Hepatocyte (in vitro differentiated cells): ENCODE data around the gene AKAP13.

ENCODE experiments used
- EZH2 ChIP-seq: fragments of 200-600 bp; sonication (generic); IDR thresholded peaks from 2 replicates; pipeline ENCODE4 v1.6.1; 2016; ENCODE audit warnings: antibody characterized with exemption, mild to moderate bottlenecking, borderline replicate concordance
- TF ChIP-seq, protein P1 (sequence below): fragments of 200-600 bp; sonication (generic); IDR thresholded peaks from 2 replicates; pipeline ENCODE4 v1.5.1; 2016; ENCODE audit warnings: antibody characterized with exemption, mild to moderate bottlenecking; ENCODE audit not compliant: poor library complexity

DNA sequence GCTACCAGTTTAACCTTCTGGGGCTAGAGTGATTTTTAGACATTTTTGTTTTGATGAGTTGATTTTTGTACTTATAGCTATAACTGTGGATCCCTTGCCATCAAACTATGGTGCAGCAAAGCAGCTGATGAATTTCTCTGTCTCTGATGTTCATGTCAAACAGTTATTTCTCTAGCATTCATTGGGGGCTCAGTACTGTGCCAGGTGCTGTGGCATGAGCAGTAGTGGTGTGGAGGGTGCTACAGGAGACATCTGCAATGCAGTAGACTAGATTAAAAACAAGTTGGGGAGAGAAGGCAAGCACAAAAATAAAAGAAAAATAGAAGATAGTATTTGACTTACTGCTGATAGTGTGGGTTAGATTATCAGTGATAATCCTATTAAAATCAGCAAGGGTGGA is 95.3 kb downstream of the AKAP13 start:
- TF ChIP-seq, protein P1, sequence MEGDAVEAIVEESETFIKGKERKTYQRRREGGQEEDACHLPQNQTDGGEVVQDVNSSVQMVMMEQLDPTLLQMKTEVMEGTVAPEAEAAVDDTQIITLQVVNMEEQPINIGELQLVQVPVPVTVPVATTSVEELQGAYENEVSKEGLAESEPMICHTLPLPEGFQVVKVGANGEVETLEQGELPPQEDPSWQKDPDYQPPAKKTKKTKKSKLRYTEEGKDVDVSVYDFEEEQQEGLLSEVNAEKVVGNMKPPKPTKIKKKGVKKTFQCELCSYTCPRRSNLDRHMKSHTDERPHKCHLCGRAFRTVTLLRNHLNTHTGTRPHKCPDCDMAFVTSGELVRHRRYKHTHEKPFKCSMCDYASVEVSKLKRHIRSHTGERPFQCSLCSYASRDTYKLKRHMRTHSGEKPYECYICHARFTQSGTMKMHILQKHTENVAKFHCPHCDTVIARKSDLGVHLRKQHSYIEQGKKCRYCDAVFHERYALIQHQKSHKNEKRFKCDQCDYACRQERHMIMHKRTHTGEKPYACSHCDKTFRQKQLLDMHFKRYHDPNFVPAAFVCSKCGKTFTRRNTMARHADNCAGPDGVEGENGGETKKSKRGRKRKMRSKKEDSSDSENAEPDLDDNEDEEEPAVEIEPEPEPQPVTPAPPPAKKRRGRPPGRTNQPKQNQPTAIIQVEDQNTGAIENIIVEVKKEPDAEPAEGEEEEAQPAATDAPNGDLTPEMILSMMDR, result no peak
- no peak for TF ChIP-seq EZH2
